Measurements from ENCODE around the gene NT5C2. TPM values are rescaled to one million over a fixed set of nuclear protein-coding genes. Genes with fewer than 3 reads are reported as not detected.

The NT5C2 gene
- total RNA-seq, 3 donors from 2014 or later = 84.9 to 105 (median 105) TPM

GRCh38 chr10:103080891-103081581 is 112.0 kb downstream of the NT5C2 start:
- no peak overlapping the region for H3K4me3 ChIP-seq
- intact Hi-C loops (cut with DNase I, micrococcal nuclease) = no loop called here
- no peak for DNase-seq
- ATAC-seq = peak; percentile 10
- no peaks in the 10 kb centered on the region for H3K9me3 ChIP-seq
- TF ChIP-seq CTCF (IDR thresholded peaks at IDR 0.05) = no peak
- H3K36me3 ChIP-seq (ENCODE audit: low read depth) = no peaks in the 10 kb centered on the region
- no peaks in the 10 kb centered on the region for H3K4me1 ChIP-seq (ENCODE audit: low read depth)

- H3K4me1 ChIP-seq (ENCODE audit: low read depth) = no peaks in the 10 kb centered on the region
- intact Hi-C loops (cut with DNase I, micrococcal nuclease) = no loop called here
- no peak overlapping the region for H3K4me3 ChIP-seq
- ATAC-seq (no peak), DNase-seq (no peak)
- no peaks in the 10 kb centered on the region for H3K9me3 ChIP-seq
- H3K36me3 ChIP-seq (ENCODE audit: low read depth) = no peaks in the 10 kb centered on the region
- no peak for TF ChIP-seq CTCF (IDR thresholded peaks at IDR 0.05)
These were observed 113.1 kb downstream of the NT5C2 start for GRCh38 chr10:103079946-103080345.

GRCh38 chr10:103079100-103079499 is 114.0 kb downstream of the NT5C2 start:
- no peaks in the 10 kb centered on the region for H3K36me3 ChIP-seq (ENCODE audit: low read depth)
- no peak for TF ChIP-seq CTCF (IDR thresholded peaks at IDR 0.05)

GRCh38 chr10:103078676-103079075 is 114.4 kb downstream of the NT5C2 start:
- no peak for ATAC-seq
- Histone ChIP-seq H3K4me3 (no peak overlapping the region), H3K4me1 (ENCODE audit: low read depth) (no peaks in the 10 kb centered on the region), H3K9me3 (no peaks in the 10 kb centered on the region), H3K36me3 (ENCODE audit: low read depth) (no peaks in the 10 kb centered on the region)
- TF ChIP-seq CTCF (IDR thresholded peaks at IDR 0.05) = no peak
- intact Hi-C loops (cut with DNase I, micrococcal nuclease) = no loop called here
- DNase-seq = no peak

More at GRCh38 chr10:103079100-103079499, 114.0 kb downstream of the NT5C2 start:
- intact Hi-C loops (cut with DNase I, micrococcal nuclease) = no loop called here
- no peak overlapping the region for H3K4me3 ChIP-seq
- DNase-seq = no peak
- no peaks in the 10 kb centered on the region for H3K4me1 ChIP-seq (ENCODE audit: low read depth)
- ATAC-seq = no peak
- H3K9me3 ChIP-seq = no peaks in the 10 kb centered on the region

- DNase-seq = no peak
- Histone ChIP-seq H3K36me3 (ENCODE audit: low read depth) (no peaks in the 10 kb centered on the region), H3K4me3 (no peak overlapping the region), H3K4me1 (ENCODE audit: low read depth) (no peaks in the 10 kb centered on the region), H3K9me3 (no peaks in the 10 kb centered on the region)
- TF ChIP-seq CTCF (IDR thresholded peaks at IDR 0.05) = no peak
- ATAC-seq = no peak
- intact Hi-C loops (cut with DNase I, micrococcal nuclease) = no loop called here
These were observed 114.8 kb downstream of the NT5C2 start for GRCh38 chr10:103078309-103078615.

Data from mucosa of descending colon (tissue), 3 donors.